Measurements from ENCODE around the gene AFM. TPM values are rescaled to one million over a fixed set of nuclear protein-coding genes. Genes with fewer than 3 reads are reported as not detected.

AFM gene
- total RNA-seq, 4 donors from 2014 or later = 0.29 to 0.55 TPM; not detected in 2

DNA sequence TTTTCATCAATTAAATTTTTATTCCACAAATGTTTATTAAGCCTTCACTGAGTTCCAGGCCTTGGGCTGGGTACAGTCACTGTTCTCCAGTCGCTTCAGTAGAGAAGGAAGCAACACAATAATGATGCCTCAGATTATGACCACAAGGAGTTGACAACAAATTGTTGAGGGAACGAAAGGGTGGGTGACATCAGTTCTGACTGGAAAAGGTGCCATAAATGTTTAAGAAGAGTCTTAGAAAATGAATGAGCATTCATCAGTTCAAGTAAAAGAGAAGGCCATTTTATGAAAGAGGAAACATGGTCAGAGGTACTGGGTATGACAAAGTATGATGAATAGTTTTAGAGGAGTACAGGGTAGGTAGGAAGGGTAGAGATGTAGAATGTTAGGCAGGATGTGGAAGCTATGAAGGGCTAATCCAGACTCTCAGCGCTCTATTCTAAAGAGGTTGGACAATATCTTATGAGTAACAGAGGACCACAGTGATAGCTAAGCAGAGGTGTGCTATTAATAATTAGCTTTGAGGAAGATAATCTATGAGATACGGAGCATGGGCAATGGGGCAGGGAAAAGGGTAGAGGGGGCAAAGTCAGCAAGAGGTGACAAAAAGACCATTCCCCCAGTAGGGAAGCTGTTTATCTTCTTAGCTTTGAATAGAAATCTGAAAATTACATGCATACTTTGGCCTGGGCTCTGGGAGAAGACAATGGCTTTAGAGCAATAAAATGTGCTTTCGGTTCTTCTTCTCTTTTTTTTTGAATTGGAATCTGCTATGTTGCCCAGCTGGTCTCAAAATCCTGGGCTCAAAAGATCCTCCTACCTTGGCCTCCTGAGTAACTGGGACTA lies 25.1 kb upstream of the AFM start:
- H3K27me3 ChIP-seq = no peaks in the 10 kb centered on the region
- no peak for TF ChIP-seq POLR2A (IDR thresholded peaks at IDR 0.05)
- TF ChIP-seq, protein P1, sequence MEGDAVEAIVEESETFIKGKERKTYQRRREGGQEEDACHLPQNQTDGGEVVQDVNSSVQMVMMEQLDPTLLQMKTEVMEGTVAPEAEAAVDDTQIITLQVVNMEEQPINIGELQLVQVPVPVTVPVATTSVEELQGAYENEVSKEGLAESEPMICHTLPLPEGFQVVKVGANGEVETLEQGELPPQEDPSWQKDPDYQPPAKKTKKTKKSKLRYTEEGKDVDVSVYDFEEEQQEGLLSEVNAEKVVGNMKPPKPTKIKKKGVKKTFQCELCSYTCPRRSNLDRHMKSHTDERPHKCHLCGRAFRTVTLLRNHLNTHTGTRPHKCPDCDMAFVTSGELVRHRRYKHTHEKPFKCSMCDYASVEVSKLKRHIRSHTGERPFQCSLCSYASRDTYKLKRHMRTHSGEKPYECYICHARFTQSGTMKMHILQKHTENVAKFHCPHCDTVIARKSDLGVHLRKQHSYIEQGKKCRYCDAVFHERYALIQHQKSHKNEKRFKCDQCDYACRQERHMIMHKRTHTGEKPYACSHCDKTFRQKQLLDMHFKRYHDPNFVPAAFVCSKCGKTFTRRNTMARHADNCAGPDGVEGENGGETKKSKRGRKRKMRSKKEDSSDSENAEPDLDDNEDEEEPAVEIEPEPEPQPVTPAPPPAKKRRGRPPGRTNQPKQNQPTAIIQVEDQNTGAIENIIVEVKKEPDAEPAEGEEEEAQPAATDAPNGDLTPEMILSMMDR (IDR thresholded peaks at IDR 0.05 in 4 of 5, conservative IDR thresholded peaks at IDR 0.05 in 1 of 5) = no peak
- in situ Hi-C loops (cut with MboI; ENCODE audit: low sequenced_read_pairs in 4 of 4) (no loop called here), intact Hi-C loops (cut with DNase I; ENCODE audit: low total_unique reads) (no loop called here)
- no peaks in the 10 kb centered on the region for H3K36me3 ChIP-seq
- no peak for ATAC-seq
- no peak for DNase-seq
- H3K27ac ChIP-seq = no peak overlapping the region
- H3K9me3 ChIP-seq = no peaks in the 10 kb centered on the region
- H3K4me3 ChIP-seq = no peak overlapping the region
- no peaks in the 10 kb centered on the region for H3K4me1 ChIP-seq

DNA sequence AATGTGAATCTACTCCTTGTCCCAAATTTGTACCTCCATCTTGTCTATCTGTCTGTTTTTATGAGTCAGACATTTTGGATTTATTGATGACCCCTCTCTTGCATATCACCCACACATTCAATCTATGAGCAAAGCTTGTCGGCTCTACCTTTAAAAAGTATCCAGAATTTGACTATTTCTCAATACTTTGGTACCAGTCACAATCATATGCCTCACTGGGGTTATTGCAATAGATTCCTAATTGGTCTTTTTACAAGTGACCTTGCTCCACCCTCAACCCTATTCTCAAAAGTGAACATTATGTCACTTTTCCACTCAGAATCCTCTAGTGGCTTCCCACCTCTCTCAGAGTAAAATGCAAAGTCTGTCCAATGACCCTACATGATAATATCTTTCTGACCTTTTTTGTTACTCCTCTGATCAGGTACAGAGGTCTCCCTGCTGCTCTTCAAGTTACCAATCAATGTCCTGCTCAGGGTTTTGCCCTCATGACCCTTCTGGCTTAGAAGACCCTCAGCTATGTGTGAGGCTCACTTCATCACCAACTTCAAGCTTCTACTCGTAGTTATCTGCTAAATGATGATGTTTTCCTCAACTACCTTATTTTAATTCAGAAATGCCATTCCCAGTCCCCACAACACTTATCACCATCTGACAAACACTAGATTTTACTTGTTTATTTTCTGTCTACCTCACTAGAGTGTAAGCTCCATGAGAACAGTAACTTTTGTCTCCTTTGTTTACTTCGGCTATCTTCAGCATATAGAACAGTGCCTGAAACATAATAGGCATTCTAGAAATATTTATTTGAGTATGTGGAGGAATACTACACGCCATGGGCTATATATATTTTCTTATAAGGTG lies 23.1 kb upstream of the AFM start:
- Histone ChIP-seq H3K27me3 (no peaks in the 10 kb centered on the region), H3K4me1 (no peaks in the 10 kb centered on the region), H3K27ac (no peak overlapping the region), H3K9me3 (no peaks in the 10 kb centered on the region), H3K4me3 (no peak overlapping the region), H3K36me3 (no peaks in the 10 kb centered on the region)
- DNase-seq (no peak), ATAC-seq (no peak)
- no peak for TF ChIP-seq POLR2A (IDR thresholded peaks at IDR 0.05)
- TF ChIP-seq, protein P1 (IDR thresholded peaks at IDR 0.05 in 4 of 5, conservative IDR thresholded peaks at IDR 0.05 in 1 of 5) = no peak
- intact Hi-C loops (cut with DNase I; ENCODE audit: low total_unique reads) = no loop called here
- in situ Hi-C loops (cut with MboI; ENCODE audit: low sequenced_read_pairs in 4 of 4) = no loop called here

DNA sequence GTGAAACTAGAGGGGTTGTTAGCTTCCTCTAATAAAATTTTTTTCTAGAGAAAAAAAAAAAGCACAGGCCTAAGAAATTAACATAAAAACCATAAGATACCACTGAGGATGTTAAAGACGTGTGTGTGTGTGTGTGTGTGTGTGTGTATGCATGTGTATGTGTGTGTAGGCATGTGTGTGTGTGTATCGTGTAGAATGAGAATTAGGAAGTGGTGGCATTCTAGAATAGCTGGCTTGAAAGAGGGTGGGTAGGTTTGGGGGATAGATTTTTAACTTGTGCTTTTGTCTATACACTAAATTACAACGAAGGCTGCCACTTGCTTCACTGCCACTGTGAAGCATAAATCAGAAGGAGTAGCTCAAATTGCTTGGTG lies 22.5 kb upstream of the AFM start:
- no peaks in the 10 kb centered on the region for H3K9me3 ChIP-seq
- H3K36me3 ChIP-seq = no peaks in the 10 kb centered on the region
- ATAC-seq (no peak), DNase-seq (no peak)
- H3K4me1 ChIP-seq = no peaks in the 10 kb centered on the region
- H3K27me3 ChIP-seq = no peaks in the 10 kb centered on the region
- in situ Hi-C loops (cut with MboI; ENCODE audit: low sequenced_read_pairs in 4 of 4) = no loop called here
- H3K4me3 ChIP-seq = no peak overlapping the region
- no peak for TF ChIP-seq POLR2A (IDR thresholded peaks at IDR 0.05)
- TF ChIP-seq, protein P1 (IDR thresholded peaks at IDR 0.05 in 4 of 5, conservative IDR thresholded peaks at IDR 0.05 in 1 of 5) = no peak
- no peak overlapping the region for H3K27ac ChIP-seq
- intact Hi-C loops (cut with DNase I; ENCODE audit: low total_unique reads) = no loop called here

GRCh38 chr4:73460913-73461522 lies 20.5 kb upstream of the AFM start:
- ATAC-seq (no peak), DNase-seq (no peak)
- in situ Hi-C loops (cut with MboI; ENCODE audit: low sequenced_read_pairs in 4 of 4) = no loop called here
- Histone ChIP-seq H3K9me3 (no peaks in the 10 kb centered on the region), H3K4me3 (no peak overlapping the region), H3K4me1 (no peaks in the 10 kb centered on the region), H3K27ac (no peak overlapping the region), H3K36me3 (no peaks in the 10 kb centered on the region), H3K27me3 (no peaks in the 10 kb centered on the region)
- TF ChIP-seq, protein P1 (IDR thresholded peaks at IDR 0.05 in 4 of 5, conservative IDR thresholded peaks at IDR 0.05 in 1 of 5) = no peak
- no peak for TF ChIP-seq POLR2A (IDR thresholded peaks at IDR 0.05)
- intact Hi-C loops (cut with DNase I; ENCODE audit: low total_unique reads) = no loop called here
